T1000 (cell line): Measurements from ENCODE around the gene LRRTM4.
"Not testable (repeated sequence)": the region's sequence is repeated elsewhere in the genome, so short reads cannot be mapped to it uniquely, and the experiment has no call there.

Experiments
- DNase-seq: peaks from one replicate; lab custom pipeline; 2025; ENCODE audit warnings: mixed read lengths; lab: John Stamatoyannopoulos, UW

The LRRTM4 gene

DNA sequence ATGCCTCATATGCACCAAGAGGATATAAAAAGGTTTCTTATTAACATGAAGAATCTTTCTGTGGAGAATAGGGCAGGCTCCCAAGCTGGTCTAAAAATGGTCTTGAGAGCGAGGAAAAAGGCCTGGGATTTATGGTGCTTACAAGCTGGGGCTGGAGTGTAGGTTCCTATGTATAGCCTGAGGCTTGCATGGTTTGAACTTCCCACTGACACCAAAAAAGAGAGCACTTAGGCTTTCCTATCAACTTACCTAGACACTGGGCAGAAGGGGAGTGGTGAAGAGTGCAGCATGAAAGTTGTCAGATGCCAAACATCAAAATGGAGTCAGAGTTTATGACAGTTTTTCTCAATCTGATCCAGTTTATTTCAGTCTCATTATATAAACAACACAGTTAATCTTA lies 784.6 kb downstream of the LRRTM4 start:
- no peak for DNase-seq

- no peak for DNase-seq
Measured at GRCh38 chr2:76733736-76734135, 788.4 kb downstream of the LRRTM4 start.

GRCh38 chr2:76731157-76731556 lies 791.0 kb downstream of the LRRTM4 start:
- DNase-seq, result no peak

DNA sequence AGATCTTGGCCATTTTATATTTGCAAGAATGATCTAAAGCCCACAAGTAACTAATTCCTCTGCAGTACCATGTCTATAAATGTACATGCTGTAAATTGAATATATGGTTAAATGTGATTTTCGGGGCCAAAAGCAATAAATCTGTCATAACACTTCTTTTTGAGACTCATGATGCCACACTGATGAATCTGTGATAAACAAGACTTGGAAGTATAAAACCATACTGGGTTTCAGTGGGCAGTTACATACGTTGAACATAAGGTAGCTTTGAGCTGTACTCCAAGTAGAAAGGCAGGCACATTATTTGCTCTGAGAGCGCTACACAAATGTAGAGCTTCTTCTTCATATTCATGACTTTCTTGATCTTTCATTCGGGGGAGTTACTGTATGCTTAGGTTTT lies 792.2 kb downstream of the LRRTM4 start:
- no peak for DNase-seq

DNA sequence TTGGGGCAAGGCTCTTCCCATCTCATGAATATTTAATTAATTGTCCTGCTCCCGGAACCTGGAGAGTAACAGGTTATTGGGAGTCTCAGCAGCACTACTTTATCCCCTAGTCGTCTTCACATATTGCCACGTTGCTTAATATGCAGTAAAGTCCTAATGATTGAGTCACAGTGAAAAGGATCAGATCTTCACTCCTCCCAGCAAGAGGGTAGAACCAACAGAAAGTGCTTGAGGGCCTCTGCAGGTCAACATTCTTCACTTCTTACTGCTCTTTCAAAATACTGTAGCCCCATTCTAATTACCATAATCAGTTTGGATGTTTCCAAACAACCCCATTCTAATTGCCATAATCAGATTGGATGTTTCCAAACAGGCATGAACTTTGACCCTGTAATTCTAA lies 801.0 kb downstream of the LRRTM4 start:
- no peak for DNase-seq

DNA sequence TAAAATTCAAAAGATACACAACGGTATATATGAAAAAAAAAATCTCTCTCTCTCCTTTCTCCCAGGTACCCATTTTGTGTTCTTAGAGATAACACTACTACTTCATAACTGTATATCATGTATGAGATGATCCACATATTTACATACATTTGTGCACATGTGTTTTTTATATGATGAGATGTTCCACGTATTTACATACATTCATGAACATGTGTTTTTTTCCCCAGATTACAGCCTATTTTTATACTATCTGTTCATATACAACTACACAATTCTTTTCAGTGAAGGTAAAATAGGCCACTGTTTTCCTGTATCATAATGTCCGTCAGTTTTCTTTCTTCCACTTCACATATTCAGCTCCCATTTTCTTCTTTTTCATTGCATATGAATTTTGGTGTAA lies 808.9 kb downstream of the LRRTM4 start:
- DNase-seq, result no peak

- no peak for DNase-seq
Measured at GRCh38 chr2:76711490-76711889, 810.7 kb downstream of the LRRTM4 start.

DNA sequence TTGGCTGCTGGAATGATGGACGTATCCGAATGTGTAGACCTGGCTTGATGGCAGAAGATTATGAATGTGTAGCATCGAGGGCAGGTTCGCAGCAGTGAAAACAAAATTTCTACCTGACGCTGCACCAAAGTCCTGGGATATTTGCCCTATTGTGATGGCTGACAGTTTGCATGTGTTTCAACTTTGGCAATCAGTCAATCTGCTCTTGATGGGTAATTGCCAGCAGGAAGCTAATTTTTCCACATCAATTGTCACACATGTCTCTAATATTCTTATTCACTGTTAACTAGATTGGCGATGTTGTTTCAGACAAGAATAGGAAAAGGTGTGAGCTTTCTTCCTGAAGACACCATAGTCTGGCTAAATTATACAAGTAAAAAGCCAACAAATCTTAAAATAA lies 821.3 kb downstream of the LRRTM4 start:
- DNase-seq, result no peak

- not testable (repeated sequence) for DNase-seq
Measured at GRCh38 chr2:76697998-76698713, 824.0 kb downstream of the LRRTM4 start.
